Choroid plexus epithelial cell (primary cell): ENCODE results near the gene THRA.

ENCODE experiments used
- DNase-seq: peaks from one replicate; pipeline ENCODE4 v3.0.0-alpha.2; 2010; ENCODE audit warnings: low read depth
- H3K4me3 ChIP-seq: 2 replicates; pipeline ENCODE4 v1.5.1; 2011; ENCODE audit warnings: low read depth, mild to moderate bottlenecking, control low read depth, low read length, moderate library complexity
- CTCF ChIP-seq: conservative IDR thresholded peaks from 2 replicates; pipeline ENCODE4 v1.5.1; 2011; ENCODE audit warnings: low read depth, mild to moderate bottlenecking, control low read depth, inconsistent platforms, low read length, moderate library complexity

The THRA gene

DNA sequence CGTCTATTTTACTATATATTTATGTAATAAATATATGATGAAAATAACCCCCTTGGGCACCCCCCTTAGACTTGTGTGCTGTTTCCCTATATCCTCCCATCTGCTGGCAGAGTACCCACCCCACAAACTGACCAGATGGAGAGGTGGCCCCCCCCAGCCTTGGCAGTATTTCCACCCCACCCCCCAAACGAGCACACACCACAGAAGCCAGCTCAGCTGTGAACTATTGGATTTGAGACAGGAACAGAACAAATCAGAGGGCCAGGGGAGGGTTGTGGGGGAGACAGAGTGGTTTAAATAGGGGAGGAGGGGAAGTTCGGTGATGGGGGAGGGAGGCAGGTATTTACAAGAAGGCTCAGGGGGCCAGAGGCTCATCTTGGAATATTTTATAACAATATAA is 29.8 kb downstream of the THRA start:
- DNase-seq, result no peak

DNA sequence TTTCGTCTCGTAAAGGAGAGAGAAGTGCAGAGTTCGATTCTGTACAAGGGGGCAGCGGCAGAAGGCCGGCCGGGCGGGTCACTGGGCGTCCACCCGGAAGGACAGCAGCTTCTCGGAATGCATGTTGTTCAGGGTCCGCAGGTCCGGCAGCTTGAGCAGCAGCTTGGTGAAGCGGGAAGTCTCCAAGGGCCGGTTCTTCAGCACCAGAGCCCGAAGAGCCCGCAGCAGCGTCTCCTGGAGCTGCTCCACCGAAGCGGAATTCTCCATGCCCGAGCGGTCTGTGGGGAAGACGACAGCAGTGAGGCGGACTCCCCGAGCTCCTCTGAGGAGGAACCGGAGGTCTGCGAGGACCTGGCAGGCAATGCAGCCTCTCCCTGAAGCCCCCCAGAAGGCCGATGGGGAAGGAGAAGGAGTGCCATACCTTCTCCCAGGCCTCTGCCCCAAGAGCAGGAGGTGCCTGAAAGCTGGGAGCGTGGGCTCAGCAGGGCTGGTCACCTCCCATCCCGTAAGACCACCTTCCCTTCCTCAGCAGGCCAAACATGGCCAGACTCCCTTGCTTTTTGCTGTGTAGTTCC is 30.3 kb downstream of the THRA start:
- no peak for DNase-seq
- no peak for TF ChIP-seq CTCF
- no peak overlapping the region for H3K4me3 ChIP-seq

More for the DNA sequence above, 29.8 kb downstream of the THRA start:
- H3K4me3 ChIP-seq, result no peak overlapping the region
- TF ChIP-seq CTCF, result no peak

GRCh38 chr17:40093580-40094201 is 30.9 kb downstream of the THRA start:
- H3K4me3 ChIP-seq, result no peak overlapping the region
- TF ChIP-seq CTCF, result no peak
- DNase-seq, result no peak

DNA sequence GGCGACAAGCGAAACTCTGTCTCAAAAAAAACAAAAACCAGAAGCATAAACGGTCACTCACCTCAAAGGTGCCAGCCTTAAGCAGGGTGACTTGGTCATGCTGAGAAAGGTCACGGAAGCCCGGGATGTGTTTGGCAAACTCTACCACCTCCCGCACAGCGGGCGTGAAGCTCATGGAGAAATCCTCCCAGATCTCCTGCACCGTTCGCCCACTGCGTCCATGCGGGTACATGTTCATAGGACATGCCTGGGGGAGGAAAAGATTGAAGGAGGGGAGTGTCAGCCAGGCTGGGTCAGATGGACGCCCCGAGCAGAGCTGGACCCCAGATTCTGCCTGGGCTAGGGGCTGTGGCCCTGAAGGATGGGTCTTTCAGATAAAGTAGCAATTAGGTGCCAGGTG is 32.1 kb downstream of the THRA start:
- no peak overlapping the region for H3K4me3 ChIP-seq
- no peak for TF ChIP-seq CTCF
- DNase-seq, result no peak

- H3K4me3 ChIP-seq, result no peak overlapping the region
Observed at GRCh38 chr17:40095351-40095943, 32.7 kb downstream of the THRA start.

DNA sequence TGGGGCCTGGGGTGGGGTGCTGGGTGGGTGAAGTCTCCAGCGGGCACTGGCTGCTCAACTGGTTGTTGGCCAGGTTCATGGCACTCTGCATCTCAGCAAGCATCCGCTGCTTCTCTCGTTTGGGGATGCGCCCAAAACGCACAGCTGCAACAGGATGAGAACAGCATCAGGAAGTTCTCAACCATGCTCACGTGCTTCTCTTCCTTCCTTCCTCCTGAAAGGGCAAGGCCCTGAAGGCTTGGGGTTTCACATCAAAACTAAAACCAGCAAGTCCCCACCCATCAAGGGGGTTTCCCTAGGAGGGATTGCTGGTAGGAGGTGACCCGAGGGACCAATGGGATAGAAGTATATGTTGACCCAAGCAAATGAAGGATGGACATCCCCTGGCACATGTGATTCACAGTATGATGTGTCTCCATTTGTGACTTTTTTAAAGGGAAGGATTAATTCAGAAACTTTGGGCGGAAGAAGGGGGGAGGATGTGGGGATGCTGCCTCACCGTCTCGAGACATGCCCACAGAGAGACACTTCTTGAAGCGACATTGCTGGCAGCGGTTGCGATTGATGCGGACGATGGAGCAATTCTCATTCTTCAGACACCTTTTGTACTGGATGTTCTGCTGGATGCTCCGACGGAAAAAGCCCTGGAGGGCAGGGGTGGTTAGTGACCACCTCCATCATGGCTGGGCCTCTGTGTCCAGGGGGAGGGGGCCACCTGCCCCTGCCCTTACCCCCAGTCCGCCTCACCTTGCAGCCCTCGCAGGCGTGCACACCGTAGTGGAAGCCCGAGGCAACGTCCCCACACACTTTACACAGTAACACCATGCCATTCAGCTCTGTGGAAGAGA is 33.4 kb downstream of the THRA start:
- peak; percentile 34 for DNase-seq
- no peak overlapping the region for H3K4me3 ChIP-seq
- no peak for TF ChIP-seq CTCF

More at GRCh38 chr17:40095351-40095943, 32.7 kb downstream of the THRA start:
- no peak for DNase-seq
- no peak for TF ChIP-seq CTCF
